CD4-positive, alpha-beta T cell treated with Interleukin-2 at 100 ng/mL for 4 hours (primary cell): ENCODE results near the gene PEPD.

Experiments used
- DNase-seq: peaks from one replicate; pipeline ENCODE4 v3.0.0-alpha.2; 2020; ENCODE audit warnings: low spot score

The PEPD gene

DNA sequence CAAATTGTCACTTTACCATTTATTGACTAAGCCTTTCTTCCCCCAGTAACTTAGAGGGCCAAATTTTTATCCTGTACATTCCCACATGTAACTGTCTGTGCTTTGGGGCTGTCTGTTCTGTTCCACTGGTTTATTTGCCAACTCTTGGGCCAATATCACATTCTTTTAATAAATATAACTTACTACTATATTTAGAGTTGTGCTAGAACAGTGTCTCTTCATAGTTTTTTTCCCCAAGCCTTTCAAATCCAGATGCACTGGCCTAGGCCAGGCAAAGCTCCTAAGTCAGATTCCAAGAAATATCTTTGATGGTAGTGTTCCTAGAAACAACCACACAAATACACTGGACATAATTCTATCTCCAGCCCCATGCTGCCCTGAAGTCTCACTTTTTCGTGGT is 164.0 kb downstream of the PEPD start:
- no peak for DNase-seq

DNA sequence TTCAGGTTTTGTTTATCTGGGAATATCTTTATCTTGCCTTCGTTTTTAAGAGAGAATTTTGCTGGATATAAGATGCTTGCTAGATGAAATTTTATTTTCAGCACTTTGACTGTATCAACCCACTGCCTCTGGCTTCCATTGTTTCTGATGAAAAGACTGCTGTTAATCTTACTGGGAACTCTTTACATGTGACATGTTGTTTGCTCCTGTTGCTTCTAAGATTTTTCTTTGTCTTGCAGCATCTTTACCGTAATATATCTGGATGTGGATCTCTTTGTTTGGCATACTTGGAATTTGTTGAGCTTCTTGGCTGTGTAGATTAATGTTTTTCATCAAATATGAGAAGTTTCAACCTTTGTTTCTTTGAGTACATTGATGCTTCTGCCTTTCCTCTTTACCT is 166.1 kb downstream of the PEPD start:
- no peak for DNase-seq

DNA sequence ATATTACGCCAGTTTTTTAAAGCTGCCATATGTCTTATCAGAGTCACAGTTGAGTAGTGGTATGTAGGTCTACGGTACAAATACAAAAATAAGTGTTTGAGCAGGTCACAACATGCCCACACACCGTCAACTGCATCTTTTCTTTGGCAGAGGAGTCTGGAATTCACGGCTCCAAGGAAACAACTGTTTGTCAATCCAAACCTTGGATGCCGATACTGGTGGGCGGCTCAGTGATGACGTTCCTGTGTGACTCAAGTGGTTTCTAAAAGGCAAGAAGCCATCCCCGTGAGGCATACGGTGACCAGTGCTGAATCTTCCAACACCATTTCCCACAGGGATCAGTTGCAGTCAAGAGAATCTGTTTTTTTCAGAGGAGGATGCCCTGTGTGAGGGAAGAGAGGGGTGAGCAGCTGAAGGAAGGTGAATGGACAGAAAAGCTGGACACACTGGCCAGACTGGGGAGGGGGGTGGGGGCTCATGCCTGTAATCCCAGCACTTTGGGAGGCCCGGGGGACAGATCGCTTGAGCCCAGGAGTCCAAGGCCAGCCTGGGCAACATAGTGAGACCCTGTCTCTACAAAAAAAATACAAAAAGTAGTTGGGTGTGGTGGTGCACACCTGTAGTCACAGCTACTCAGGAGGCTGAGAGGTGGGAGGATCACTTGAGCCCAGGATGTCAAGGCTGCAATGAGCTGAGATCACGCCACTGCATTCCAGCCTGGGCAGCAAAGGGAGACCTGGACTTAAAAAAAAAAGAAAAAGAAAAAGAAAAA is 170.9 kb downstream of the PEPD start:
- DNase-seq = no peak

DNA sequence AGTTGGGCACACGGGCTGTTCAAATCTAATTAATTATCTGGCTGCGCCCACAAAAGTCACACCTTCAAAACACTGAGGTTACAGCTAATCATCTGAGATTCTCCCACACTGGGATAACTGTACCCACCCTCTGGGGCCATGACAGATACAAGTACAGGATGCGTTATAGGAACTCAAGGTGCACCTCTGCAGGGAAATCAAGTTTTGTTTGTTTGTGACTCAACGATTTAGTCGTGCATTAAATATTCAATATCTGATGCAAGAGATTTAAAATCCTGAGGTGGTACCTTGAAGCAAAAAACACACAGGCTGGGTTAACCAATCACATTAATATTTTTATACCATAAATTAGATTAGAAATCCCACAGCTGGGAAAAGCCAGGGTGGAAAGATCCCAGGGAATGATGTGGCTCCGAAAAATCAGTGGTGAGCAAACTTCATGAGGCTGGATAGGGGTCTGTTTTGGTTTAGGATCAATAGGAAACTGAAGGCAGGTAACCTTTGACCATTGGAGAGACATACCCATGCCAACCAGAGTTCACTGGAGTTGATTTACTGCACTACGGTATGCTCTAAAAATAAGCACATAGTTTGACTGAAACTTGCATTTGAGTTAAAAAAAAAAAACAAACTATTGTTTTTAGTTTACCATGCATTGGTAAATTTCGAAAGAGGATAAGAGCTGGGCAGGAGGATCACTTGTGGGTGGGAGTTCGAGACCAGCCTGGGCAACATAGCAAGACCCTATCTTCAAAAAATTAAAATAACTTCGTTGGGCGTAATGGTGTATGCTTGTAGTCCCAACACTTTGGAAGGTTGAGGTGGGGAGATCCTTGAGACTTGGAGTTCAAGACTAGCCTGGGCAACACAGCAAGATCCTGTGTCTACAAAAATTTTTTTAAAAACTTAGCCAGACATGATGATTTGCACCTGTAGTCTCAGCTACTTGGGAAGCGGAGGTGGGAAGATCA is 172.0 kb downstream of the PEPD start:
- DNase-seq = no peak

DNA sequence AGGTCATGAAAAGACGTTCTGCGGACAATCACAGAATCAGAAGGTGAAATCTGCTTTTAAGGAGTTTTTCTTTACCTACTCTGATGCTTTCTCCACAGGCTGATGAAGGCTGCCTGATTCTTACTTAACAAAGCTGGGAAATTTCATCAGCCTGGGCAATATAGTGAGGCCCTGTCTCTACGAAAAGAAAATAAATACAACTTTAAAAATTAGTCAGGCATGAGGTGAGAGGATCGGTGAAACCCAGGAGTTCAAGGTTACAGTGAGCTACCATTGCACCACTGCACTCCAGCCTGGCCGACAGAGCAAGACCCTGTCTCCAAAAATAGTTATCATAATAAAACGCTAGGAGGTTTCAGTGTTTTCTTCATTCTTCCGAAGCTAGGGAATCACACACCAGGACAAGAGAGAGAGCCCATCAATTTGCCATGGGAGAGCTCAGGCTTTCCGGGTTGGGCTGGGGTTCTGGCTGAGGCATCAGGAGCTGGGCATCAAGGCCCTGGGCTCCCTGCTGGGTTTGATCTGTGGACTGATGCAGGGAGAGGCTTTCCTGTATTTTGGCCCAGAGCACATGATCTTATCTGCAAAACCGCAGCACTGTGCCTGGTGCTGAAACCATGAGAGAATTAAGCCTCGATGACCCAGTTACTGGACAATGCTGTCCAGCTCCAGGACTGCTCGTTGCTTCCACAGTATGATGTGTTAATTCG is 173.1 kb downstream of the PEPD start:
- no peak for DNase-seq

DNA sequence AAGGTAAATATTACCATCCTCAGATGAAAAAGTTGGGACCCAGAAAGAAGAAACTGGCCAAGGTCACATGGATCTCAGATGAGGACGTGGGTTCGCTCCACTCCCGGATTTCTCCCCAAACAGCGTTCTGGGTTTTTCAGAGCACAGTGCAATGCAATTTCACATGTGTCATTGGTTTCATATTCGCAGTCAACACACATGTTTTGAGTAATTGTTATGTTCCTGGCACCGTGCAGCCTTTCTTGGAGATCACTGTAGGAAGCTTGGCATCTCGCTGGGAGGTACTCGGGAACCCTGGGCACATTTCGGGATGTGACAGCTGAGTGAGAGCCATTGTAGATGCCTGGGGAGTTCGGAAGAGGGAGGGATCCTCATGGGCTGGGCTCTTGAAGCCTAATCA is 174.3 kb downstream of the PEPD start:
- no peak for DNase-seq

DNA sequence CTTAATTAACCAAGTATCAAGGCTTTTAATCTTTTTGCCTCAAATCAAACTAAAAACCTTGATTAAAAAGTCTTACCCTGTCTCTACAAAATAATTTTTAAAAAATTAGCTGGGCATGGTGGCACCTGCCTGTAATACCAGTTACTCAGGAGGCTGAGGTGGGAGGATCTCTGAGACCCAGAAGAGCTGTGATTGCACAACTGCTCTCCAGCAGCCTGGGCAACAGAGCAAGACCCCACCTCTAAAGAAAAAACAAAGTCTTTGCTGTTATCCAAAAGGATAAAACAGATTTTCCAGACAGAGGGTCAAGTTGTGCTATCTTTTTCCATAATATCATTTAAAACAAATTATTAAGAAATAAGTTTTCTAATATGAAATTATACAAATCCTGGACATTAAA is 174.9 kb downstream of the PEPD start:
- no peak for DNase-seq

DNA sequence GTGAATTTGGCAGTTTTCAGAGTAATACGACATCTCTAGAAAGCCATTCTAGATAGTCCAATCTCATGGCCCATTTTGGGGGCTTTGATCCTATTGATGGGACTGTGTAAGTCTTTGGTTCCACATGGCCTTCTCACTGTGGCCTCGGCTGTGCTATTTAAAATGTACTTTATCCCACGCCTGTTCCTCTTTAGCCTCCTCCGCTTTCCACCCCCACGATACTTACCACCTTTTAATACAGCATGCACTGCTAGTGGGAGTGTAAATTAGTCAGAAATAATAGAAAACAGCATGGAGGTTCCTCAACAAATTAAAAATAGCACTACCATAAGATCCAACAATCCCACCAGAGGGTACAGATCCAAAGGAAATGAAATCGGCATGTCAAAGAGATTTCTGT is 176.4 kb downstream of the PEPD start:
- DNase-seq = no peak

DNA sequence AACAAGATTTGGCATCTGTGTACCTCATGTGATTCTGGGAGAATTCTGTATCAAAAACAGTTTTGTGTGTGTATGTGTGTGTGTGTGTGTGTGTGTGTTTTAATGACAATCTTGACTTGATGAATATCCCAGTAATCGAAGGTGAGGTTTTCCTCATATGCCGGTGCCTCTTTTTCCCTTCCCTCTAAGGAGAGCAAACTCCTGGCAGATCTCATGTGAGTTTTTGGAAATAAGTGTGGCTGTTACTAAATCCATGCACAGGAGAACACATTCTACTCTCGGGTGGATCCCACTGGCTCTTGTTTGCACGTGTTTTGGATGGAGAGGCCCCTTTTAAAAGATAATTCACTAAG is 177.0 kb downstream of the PEPD start:
- no peak for DNase-seq

DNA sequence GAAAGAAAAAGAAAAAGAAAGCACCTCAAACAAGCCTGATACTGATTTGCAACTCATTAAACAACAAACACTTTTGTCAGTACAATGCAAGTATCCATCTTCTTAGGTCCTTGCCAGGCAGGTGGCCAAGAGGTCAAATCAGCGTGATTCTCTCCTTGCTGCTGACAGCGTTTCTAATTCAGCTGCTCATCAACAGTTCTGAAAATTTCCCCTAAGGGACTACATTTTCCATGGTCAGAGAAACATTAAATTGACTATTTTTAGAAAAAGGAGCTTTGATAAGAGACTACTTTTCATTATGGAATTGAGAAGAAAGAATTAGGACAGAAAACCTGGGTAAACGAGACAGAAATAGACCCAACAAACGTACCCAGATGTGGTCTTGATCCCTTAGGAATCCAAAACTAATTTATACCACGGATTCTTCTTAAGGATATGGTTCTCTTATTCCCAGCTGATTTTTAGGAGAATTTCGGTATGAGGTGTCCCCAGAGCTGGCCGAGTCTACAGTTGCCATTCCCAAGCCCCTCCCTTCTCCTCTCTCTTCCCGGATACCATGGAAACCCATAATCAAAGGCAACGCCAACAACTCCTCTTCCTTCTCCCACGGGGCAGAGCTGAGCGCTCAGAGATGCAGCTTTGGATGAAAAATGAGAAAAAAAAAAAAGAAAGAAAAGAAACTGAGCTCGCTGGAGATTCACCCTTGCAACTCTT is 177.6 kb downstream of the PEPD start:
- no peak for DNase-seq

DNA sequence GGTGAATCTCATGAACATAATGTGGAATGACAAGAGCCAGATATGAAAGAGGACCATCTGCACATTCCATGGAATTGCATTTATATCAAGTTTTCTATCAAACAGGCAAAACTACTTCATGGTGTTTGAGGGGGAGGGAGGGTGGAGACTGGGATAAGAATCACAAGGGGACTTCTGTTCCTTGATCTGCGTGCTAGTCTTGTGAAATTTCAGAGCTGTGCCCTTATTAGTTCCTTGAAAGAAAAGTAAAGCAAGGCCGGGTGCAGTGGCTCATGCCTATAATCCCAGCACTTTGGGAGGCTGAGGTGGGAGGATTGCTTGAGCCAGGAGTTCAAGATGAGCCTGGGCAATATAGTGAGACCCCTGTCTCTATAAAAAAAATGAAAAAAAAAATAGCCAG is 178.3 kb downstream of the PEPD start:
- no peak for DNase-seq

DNA sequence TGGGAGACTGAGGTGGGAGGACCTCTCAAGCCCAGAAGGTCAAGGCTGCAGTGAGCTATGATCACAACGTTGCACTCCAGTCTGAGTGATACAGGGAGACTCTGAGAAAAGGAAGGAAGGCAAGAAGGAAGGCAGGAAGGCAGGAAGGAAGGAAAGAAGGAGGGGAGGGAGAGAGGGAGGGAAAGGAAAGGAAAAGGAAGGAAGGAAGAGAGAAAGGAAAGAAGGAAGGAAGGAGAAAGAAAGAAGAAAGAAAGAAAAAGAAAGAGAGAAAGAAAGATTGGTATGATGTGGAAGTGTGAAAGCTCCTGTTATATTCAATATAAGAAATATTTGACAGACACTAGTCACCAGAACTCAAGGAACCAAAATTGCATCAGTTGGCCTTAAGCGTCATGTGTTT is 180.6 kb downstream of the PEPD start:
- no peak for DNase-seq

DNA sequence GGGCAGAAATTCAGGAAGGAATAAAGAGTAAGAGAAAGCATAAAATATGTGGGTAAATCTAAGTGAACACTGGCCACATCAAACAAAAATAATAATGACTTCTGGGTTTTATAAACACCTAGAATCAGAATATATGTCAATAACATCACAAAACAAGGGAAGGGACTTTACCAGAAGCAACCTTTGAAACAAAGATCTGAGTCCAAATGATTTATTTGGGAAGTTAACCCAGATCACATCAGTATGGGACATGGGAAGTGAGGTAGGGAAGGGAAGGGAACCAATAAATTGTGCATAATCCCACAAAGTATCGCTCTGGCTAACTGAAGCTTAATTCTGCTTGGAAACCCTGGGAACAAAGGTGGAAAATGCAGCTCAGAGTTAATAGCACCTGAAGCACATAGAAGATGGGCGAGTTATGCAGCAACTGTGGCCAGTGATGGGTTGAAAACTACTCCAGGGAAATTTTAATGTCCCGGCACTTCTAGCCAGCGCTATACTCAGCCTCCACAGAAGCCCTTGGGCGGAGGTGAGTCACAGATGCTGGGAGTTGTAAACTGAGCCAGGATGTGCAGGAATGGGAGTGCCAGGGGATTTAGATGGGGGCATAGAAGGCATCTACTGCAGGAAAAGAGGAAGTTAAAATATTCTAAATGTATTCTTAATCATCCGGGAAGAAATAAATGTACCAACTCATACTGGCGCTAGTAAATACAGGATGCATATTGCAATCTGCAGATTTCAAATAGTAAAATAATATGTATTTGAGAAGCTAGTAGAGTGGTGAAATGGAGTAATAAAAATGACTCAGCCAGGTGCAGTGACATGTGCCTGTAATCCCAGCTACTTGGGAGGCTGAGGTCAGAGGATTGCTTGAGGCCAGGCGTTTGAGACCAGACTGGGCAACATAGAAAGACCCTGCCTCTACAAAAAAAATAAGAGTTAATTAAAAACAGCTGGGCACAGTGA is 182.3 kb downstream of the PEPD start:
- no peak for DNase-seq
